DOHH2 (cell line): Measurements from ENCODE around the gene LGR6.

Experiments used
- CTCF ChIP-seq: fragments of 200-600 bp; sonication (generic); IDR thresholded peaks from one replicate; pipeline ENCODE4 v1.5.1; 2014; ENCODE audit warnings: antibody characterized with exemption, mild to moderate bottlenecking, low read depth, low read length; ENCODE audit not compliant: poor library complexity, severe bottlenecking
- EZH2phosphoT487 ChIP-seq: fragments of 200-600 bp; sonication (generic); IDR thresholded peaks from 2 replicates; pipeline ENCODE4 v1.6.1; 2017; ENCODE audit warnings: borderline replicate concordance, mild to moderate bottlenecking, antibody characterized with exemption, low read length, moderate library complexity, mixed read lengths

DNA sequence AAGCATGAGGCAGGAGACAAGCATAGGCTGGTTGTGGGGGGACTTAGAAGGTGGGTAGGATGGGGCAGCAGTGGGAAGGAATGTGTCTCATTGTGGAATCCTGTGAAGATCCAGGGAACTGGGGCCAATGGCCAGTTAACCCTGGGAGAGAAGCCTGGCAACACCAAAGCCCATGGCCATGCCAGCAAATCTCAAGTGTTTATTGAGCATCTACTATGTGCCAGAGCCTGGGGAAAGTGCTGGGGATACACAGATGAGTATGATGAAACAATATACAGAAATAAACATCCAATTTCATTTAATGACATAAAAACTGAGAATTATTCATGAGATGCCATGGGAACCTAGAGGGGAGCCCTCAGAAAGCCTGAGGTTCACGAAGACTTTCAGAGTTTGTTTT is 17.4 kb downstream of the LGR6 start:
- TF ChIP-seq CTCF: no peak
- TF ChIP-seq EZH2phosphoT487: no peak
